SK-N-SH (cell line): ENCODE measurements around the gene DCTN4.

ENCODE experiments used
- CHD2 ChIP-seq: fragments of 150-350 bp; IDR thresholded peaks from 2 replicates; pipeline ENCODE4 v1.6.1; 2018; ENCODE audit warnings: low read length; ENCODE audit not compliant: partially characterized antibody
- MXI1 ChIP-seq: IDR thresholded peaks from 2 replicates; pipeline ENCODE4 v1.6.1; 2012; ENCODE audit warnings: mild to moderate bottlenecking, low read depth, low read length, improper control_type of control experiment
- PBX3 ChIP-seq: IDR thresholded peaks from 2 replicates; pipeline ENCODE4; 2012
- TF ChIP-seq, protein P1 (sequence below): fragments of 200-600 bp; sonication (generic); IDR thresholded peaks from 2 replicates; pipeline ENCODE4 v1.6.1; 2017; ENCODE audit warnings: antibody characterized with exemption, mild to moderate bottlenecking, moderate library complexity

DNA sequence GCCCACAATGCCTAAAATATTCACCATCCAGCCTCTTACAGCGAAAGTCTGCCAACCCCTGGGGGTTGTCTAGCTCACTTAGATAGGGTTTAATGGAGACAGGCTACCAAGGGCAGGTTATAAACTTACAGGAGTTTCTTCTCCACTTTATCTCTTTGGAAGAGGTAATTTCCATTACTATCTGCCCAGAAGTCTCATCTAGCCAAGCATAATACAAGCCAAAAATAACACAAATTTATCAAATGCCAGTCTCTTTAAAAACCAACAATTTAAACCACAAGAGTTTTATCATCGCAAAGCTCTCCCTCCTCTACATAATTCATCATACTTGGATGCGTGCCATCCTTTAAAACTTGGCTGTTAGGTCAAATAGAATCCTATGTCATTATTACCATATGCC lies 64.2 kb downstream of the DCTN4 start:
- TF ChIP-seq, protein P1, sequence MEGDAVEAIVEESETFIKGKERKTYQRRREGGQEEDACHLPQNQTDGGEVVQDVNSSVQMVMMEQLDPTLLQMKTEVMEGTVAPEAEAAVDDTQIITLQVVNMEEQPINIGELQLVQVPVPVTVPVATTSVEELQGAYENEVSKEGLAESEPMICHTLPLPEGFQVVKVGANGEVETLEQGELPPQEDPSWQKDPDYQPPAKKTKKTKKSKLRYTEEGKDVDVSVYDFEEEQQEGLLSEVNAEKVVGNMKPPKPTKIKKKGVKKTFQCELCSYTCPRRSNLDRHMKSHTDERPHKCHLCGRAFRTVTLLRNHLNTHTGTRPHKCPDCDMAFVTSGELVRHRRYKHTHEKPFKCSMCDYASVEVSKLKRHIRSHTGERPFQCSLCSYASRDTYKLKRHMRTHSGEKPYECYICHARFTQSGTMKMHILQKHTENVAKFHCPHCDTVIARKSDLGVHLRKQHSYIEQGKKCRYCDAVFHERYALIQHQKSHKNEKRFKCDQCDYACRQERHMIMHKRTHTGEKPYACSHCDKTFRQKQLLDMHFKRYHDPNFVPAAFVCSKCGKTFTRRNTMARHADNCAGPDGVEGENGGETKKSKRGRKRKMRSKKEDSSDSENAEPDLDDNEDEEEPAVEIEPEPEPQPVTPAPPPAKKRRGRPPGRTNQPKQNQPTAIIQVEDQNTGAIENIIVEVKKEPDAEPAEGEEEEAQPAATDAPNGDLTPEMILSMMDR = no peak
- TF ChIP-seq CHD2 (no peak), PBX3 (peak; percentile 94), MXI1 (no peak)
